Activated effector memory CD4-positive, alpha-beta T cell treated with anti-CD3 and anti-CD28 coated beads, Interleukin-2, amount 50 U/mL, for 16 hours (primary cell): ENCODE measurements around the gene OPRL1.

Source experiments
- DNase-seq: peaks from one replicate; pipeline ENCODE4 v3.0.0-alpha.2; 2020

The OPRL1 gene

DNA sequence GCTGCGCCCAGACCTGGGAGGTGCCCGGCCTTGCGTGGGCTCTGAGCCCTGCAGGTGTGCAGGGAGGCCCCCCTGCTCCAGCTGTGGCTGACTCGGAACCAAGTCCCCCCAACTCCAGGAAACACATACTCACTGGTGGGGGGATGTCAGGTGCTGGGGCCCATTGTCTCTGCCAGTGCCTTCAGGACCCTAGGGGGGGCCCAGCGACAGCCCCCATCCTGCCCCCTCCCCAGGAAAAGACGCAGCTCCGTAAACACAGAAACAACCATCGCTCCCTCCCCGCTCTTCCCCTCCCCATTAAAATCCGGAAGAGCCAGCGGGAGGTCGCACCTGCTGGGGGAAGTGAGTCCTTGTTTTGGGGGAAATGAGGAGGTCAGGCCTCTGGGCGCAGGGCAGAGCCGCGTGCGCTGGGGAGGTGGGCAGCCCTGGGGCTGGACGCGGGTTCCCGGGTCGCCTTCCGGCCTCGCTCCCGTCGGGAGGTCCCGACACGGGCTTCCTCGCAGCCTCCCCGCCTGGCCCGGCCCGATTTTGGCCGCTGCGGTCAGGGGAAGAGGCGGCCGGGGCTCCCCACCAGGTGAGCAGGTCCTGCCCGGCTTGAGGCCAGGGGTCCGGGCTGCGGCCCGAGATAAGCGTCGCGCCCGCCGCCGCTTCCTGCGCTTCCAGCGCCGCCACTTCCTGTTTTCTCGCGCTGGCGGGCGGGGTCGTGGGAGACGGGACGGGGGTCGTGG is 37.7 kb upstream of the OPRL1 start:
- no peak for DNase-seq

DNA sequence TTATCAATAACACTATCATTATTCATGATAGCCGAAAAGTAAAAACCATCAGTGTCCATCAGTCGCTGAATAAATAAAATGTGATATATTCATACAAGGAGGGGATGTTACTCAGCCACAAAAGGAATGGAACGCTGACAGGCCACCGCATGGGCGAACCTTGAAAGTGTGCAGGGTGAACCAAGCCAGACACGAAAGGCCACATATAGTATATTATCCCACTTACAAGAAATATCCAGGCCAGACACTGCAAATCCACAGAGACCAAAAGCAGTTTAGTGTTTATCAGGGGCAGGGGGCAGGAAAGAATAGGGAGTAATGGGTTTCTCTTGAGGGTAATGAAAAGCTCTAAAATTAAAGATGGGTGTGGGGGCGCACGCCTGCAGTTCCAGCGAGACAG is 36.1 kb upstream of the OPRL1 start:
- no peak for DNase-seq

DNA sequence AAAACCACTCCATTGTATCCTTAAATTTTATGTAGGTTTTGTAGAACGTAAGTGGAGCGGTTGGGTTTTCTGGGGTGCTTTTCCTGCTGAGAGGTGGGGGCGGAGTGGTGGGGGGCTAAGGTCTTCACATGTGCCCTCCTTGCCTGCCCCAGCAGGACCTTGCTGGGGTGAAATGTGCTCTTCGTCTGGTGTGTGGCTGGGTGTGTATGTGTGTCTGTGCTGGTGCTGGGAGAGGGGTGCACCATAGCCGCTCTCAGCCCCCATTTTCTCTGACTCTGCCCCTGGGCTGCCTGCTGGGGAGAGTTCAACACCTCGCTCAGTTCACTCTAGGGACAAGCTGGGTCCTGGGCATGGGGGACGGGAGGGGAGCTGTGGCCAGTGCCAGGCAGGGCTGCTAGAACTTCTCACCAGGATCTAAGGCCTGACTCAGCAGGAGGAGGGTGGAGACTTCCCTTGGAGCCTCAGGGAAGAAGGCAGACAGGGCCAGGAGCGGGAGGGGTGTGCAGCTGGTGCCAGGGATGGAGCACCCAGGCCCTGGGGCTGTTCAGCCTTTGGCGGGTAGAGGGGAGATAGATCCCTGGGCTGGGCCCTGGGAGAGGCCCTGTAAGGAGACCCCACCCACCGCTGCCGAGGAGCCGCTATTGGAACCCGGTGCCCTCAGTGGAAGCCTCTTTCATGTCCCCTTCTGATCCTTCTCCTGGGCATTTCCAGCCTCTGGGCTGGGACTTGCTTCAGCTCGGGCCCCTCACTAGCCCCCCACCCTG is 35.2 kb upstream of the OPRL1 start:
- no peak for DNase-seq

DNA sequence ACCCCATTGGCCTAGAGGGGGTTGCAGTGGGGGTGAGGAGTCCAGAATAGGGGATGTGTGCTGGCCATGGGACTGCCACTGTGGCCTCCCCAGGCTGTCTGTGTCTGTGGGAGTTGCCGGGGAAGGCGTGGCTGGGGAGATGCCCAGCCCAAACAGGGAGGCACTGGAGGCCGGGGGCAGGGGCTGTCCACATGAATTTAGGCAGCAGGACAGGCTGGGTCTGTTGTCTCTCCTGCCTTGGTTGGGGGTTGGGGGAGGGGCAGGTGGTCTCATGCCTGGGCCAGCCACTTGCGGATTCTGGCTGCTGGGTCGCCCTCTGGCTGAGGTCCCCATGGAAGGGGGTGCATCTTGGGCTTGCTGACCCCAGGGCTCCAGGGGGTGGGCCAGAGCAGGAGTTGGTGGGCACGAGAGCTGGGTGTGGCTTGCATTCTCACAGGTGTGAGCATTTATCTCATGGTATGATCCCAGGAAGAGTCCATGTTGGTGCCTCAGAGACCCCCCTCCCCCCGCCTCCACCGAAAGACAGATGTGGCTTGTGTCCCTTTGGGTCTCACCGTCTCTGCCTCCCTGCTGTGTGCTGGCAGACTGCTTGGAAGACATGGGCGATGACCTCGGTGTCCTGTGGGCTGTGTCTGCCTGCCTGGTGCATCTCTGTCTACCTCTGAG is 34.4 kb upstream of the OPRL1 start:
- no peak for DNase-seq

DNA sequence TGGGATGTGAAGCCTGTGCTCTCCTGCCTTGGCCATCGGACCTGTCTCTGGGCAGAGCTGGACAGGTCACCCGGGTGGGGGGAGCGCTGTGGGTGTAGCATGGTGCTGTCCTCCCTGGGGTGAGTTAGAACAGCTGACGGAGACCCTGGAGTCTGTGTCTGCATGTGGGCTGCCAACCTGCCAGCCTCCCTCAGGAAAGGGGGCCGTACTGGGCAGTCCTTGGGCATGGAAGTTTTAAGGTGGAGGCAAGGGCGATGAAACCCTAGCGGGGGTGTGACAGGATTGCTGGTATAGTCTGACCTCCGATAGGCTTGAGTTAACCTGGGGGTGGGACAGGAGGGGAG is 32.9 kb upstream of the OPRL1 start:
- DNase-seq = no peak

DNA sequence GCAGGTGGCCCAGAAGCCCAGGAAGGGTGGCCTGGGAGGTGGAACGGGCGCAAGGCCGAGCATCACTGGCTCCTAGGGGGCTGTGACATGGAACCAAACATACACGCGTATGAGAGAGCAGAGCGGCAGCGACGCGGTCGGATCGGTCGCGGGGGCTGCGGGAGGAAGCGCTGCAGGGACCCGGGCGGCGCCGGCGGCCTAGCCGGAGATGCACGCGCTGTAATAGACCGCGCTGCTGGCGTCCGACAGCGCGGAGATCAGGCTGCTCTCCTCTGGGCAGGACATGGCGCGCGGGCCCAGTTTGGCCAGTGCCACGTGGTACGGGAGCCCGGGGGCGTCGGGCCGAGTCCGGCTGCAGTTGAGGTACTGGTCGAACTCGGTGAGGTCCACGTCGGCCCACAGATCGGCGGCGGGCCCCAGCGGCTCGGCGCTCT is 31.9 kb upstream of the OPRL1 start:
- no peak for DNase-seq

DNA sequence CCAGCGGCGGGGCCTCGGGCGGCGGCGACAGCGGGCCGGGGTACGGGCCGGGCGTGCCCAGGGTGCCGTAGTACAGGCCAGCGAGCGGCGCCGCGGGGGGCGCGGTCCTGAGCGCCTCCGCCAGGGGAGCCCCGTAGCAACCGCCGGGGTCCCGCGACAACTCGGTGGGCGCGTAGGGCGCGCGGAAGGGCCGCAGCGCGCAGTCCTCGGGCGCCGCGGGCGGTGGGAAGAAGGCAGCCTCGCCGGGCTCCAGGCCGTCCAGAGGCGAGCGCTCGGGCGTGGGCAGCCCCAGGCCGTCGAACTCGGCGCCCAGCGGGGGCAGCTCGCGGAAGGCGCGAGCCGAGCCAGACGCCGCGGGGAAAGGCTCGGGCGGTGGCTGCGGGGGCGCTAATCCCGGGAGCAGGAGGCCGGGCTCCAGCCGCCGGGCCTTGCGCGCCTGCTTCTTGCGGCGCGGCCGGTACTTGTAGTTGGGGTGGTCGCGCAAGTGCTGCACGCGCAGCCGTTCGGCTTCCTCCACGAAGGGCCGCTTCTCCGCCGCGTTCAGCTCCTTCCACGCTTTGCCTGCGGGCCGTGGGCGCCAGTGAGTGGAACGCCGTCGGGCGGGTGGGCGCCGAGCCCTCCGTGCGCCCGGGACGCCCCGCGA is 31.4 kb upstream of the OPRL1 start:
- no peak for DNase-seq

DNA sequence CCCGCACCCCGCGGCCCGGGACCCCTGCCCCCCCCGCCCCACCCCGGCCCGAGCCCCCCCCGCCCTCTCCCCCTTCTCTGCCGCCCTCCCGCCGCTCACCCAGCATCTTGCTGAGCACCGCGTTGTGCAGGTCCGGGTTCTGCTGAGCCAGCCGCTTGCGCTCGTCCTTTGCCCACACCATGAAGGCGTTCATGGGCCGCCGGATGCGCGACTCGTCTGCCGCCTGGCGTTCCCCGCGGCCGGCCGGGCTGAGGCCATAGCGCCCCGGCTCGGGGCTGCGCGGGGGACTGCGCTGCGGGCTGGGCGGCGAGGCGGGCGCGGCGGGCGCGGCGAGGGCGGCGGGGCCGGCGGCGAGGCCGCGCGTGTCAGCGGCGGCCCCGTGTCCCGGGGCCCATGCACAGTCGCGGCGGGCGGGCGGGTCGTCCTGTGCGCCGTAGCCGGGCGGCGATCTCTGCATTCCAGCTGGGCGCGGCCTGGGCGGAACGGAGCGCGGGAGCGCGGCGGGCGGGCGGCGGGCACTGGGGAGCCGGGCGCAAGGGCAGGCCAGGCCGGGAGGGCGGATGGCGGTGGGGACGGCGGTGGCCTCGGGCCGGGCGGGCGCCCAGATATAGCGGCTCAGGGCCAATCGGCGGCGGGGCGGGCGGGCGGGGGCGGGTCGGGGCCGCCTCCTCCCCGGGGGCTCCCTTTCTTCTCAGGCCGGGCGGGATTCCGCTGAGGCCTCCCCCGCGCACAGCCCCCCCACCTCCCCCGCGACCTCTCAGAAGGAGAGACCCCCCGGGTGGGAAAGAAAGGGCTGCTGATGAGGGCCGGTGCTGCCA is 30.6 kb upstream of the OPRL1 start, which contains the start of gene SOX18:
SOX18 (minus strand) TSS at position 580 of the 818 bp plus-strand sequence; CDS start at position 457, 123 bp downstream.
- no peak for DNase-seq

DNA sequence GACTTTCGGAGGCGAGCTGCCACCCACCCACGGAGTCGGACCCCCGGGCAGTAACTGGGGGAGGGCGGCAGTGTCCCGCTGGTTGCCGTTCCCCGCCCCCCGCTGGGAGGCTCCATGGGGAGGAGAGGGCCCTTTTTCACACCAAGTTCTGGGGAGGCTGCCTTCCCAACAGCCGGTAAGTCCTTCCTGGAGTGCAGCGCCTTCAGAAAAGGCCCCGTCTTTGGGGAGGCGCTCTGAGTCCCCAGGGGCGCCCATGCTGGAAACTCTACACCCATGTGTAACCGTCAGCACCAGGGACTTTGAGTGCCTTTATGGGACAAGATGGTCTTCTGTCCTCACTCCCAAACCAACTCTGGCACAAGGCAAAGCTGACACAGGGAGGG is 30.0 kb upstream of the OPRL1 start:
- DNase-seq = no peak

DNA sequence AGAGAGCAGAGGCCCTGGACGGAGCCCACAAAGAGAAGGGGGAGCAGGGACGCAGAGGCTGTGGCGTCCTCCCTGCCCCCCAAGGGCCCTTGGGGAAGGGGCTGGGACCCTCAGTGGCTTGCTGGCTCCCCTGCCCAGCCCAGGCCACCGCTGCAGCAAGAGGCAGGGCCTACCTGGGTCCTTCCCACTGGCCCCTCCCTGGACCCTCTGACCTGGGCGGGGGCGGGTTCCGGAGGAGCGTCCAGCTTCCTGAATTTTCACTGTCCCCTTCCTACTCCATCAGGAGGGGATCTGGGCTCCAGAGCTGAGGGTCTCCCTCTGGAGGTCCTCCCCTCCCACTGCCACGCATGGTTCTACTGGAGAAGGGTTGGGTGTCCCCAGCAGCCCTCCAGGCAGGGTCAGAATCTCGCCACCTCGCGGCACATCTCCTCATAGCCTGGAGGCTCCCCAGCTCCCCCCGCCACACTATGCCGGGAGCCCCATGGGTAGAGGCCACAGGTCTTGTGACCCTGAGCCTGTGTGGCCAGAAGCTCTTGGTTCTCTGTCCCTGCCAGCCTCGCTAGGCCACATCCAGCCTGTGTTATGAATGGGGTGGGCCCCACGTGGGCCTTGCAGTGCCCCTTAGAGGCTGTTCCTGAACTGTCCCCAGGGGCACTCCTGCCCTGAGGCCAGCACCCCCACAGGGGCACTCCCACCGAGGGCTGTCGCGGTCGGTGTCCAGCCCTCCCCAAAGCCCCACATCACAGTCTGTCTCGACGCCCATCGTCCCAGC is 29.4 kb upstream of the OPRL1 start:
- no peak for DNase-seq

DNA sequence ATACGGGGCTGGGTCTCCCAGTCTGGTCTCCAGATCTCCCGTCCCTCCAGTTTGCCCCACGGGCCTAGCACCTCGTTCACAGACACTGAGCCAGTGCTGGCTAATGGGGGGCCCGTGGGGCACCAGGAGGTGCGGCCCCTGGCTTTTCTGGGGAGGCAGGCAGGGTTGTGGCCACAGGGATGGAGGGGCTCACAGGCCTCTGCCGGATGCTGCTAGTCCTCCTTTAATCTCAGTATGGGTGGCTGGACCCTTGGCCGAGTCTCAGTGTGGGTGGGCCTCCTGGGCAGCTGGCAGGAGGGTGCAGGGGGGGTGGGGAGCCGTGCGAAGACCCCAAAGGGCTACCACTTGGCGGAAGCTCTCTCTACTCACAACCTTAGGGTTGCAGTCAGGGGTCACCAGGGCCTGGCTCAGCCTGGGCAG is 28.8 kb upstream of the OPRL1 start:
- no peak for DNase-seq

DNA sequence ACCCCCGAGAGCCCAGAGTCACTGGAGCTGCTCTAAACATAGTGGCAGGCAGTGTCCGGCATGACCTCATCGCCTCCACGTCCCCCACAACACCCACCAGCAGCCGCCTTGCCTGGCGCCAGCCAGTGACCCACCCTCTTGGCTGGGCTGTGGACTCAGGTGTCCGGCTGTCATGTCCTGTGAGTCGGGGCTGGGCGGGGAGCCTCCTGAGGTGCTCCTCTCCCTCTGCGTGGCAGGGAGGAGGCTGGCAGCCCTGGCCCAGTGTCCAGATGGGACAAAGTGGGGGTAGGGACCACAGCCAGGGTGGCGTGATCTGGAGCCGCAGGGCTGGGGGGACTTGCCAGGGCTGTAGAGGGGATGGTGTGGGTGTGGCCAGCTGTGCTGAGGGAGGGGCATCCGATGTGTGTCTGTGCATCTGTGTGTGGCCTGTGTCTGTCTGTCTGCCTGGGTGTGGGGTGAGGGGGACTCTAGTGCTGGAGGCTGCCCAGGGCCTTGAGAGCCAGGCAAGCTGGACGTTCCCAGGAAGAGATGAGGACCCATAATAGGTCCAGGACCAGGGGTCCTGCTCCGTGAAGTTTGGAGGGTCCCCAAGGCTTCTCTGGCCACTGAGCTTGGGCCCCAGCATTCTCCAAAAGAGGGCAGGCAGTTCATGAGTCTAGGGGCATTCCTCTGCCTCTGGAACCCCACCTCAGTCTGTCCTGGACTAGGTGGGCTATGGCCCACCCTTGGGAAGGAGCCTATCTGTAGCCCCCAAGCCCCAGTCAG is 28.1 kb upstream of the OPRL1 start:
- DNase-seq = no peak

DNA sequence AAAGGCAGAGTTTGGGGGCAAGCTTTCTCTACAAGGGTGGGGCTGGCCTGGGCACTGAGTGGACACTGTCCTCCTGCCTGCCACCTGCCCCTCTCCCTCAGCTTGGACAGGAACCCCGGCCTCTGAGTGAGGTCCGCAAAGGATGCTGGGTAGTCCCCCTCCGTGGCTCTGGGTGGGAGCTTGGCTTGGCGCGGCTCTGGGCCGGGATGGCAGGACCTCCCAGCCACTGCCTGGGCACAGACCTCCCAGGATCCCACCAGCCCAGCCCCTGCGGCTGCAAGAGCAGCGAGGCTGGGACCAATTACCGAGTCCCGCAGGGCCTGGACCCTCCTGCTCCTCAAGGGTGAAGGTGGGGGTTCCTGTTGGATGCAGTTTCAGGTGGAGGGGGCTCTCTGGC is 27.6 kb upstream of the OPRL1 start:
- no peak for DNase-seq

DNA sequence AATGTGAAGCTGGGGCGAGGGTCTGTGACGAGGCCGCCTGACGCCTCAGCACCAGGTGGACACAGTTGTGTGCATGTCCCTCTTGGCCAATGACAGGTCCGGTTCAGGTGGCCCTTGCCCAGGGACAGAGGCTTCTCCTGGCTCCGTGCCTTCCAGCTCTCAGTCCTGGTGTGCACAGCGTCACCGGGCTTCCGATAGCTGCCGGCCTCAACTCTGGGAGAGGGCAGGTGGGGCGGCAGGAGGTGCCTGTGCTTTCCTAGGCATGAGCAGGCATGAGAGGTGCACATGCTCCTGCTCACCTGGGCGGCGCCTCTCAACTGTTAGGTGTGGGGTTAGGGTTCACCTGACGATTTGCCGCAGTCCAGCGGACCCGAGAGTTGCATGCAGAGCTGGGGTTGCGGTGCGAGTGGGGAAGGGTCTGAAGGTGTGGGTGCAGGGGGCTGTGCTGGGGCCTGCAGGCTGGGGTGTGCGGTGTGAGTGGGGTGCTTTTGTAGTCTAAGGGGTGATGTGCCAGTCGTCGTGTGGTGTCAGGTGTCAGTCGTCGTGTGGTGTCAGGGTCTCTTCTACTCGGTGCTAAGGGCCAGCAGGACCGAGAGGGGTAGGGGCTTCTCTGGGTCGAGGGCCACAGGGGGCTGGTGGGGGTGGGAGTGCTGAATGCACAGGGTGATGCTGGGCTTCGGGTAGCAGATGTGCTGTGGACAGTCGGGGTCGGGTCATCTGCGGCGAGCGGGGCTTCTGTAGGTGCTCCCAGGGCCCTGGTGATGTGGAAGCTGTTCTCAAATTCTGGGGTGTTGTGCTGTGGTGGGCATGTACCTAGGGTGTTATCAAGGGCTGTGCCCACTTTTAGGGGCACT is 26.7 kb upstream of the OPRL1 start:
- DNase-seq = no peak

DNA sequence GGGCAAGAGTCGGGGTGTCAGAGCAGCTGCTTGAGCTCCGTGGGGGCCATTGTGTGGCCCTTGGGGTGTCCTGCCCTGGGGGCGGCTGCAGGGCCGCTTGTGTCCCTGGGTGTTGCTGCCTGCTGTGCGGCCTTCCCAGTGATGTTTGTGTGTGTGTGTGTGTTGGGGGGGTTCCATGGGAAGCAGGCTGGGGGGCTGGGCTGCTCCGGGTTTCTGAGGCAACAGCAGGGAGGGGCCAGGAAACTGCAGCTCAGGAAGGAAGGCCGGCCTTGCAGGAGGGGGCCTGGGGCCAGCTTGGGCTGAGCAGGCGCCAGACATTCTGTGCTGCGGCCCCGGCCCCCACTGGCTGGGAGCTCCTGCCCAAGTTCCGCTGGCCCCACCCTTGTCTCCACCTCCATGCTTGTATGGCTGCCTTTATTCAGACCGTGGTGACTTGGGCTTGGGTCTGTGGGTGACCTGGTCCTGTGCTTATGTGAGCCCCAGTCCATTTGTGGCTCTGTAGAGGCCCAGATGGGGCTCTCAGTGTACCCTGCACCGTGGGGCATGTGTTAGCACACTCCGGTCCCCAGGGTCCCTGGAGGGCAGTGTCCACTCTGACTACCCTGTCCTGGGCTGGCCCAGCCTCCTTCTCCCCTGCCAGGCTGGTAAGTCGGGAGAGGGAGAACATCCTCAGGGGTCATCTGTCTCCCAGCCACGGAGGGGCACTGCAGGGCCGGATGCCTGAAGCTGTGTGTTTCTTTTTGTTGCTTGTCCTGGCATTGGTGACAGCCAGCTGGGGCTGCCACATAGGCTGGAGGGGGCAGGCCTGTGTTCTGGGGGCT is 25.8 kb upstream of the OPRL1 start:
- no peak for DNase-seq

DNA sequence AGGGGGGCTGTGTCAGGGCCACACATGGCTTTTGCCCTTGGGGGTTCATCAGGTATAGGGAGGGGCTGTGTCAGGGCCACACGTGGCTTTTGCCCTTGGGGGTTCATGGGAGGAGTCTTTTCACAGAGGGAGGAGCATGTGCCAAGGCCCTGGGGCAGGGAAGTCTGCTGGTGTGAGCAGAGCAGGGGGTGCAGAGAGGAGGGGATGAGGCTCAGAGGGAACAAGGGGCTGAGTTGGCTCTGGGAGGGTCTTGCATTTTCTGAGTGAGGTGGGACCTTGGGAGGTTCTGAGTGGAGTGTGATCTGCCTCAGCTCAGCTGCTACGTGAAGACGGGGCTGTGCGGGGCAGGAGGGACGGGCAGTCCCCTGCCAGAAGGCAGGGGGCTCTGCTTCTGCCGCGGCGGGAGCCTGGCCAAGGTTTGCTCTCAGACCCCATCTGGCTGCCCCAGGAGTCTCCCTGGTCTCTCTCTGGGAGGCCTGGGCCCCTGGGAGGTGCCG is 24.4 kb upstream of the OPRL1 start:
- no peak for DNase-seq

DNA sequence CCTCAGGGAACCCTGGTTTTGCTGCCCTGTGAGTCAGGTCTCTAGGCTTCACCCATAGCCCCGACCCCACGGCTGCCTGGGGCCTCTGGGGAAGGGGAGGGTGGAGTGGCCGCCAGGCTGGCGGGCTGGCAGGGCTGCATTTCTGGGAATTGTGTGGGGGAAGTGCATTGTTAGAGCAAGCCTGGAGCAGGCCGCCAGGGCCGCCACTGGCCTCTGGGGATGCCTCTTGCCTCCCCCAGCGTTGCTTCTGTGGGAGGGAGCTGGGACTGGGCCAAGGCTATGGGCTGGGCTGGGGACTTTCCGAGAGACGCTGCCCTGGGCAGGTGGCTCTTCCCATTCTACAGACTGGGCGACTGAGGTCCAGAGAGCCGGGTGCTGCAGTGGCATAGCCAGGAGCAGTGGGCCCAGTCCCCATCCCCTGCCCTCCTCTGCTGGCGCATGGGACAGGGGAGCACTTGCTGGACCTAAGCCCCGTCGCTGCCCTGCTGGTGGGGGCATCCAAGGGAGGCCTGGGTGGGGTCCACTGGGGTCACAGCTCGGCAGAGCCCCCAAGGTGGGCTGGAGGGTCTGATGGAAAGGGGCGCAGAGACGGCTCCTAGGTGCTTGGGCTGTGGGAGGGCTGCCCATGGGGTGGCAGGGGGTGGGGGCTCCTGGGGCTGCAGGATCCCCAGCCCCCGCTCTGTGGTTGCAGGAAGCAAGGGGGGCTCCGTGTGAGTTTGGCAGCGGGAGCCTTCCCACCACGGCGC is 23.8 kb upstream of the OPRL1 start:
- DNase-seq = no peak

DNA sequence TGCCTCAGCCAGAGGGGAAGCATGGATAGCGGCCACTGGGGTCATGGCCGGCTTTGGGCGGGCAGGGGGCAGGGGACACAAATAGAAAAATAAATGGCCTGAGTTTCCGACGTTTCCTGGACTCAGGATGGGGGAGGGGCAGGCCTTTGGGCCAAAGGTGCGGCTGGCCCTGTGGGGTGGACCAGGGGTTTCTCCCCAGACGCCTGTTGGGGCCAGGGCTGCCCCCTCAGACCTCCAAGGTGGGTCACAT is 23.3 kb upstream of the OPRL1 start:
- DNase-seq = no peak
